ENCODE measurements around the gene CALML5.

The CALML5 gene

DNA sequence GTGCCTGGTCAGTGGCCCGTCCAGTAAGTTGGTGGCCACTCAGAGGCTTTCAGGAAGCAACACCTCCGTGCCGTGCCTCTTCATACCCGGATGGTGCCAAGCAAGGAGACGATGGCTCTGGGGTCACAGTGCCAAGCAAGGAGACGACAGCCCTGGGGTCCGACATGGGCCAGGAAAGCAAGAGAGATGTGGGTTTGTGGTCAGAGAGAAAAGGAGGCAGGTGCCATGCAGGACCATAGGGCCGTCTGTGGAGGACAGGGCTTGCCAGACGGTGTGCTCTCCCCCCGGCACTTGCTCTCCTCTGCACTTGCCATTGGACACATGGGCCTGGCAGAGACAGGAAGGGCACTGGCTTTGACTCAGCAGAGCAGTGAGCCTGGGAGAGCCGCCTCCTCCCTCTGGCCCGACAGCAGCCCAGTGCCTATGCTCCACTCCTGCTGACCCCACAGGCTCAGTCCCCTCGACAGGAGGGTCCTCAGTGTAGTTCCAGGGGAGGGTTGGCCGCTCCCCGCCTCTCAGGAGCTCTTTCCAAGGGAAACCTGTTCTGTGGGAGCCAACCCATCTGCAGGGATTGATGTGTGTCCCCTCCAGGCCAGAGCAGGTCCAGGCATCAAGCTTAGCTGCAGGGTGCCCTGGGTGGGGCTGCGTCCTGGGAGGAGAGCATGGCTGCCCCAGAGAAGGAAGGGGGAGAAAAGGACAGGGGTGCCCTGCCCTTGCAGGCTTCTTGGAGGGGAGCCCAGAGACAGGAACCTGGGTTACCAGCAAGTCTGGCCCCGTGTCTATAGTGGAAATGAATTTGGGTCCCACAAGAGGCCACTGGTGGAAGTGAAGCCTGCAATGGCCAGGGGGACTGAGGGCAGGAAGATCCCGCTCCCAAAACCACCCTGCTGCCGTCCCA, 7.6 kb upstream of the CALML5 start:
- peak overlapping the region in 16 of 21 experiments; percentile 0 to 76 (median 64) for H3K27ac ChIP-seq
- H3K4me3 ChIP-seq: no peak overlapping the region

- peak overlapping the region in 16 of 21 experiments; percentile 0 to 76 (median 59) for H3K27ac ChIP-seq
- H3K4me3 ChIP-seq: no peak overlapping the region
These were observed 6.9 kb upstream of the CALML5 start for GRCh38 chr10:5506246-5506645.

DNA sequence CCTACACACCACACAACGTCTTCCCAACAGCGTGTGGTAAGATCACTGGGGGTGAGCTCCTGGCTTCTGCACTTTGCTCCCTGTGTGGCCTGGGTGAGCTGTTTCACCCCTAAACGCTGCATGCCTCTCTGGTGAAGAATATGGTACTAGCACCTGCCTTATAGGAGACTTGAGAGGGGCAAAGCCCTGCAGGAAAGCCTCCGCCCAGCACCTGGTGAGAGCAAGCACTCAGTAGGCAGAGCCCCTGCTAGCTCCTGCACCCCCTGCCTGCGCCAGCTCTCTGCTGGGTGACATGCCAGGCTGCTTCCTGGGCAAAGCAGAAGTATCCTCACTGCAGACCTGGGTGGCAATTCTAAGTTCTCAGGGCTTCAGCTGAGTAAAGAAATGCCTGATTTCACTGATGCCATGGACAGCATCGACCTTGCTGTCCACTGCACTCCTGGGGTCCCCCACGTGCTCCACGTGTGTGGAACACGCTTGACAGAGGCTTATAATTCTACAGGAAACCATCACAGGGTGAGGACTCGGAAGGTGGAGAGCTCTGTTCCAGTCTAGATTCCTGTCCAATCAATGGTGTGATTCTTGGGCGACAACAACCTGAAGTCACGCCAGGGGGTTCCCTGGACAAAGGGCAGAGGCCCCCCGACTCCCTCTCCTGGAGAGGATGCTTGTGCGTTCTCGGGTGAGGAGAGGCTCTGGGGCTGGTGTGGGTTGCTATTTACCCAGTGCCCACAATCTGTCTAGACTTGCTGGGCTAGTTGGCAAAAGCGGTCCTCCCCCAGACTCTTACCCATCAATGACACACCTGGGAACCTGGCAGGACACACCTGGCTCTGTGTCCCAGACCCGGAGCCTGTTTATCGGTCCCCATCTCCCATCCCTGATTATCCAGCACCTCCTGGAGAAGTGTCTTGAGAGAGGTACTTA, 5.0 kb upstream of the CALML5 start:
- no peak overlapping the region for H3K4me3 ChIP-seq
- peak overlapping the region in 18 of 21 experiments; percentile 2 to 80 (median 60) for H3K27ac ChIP-seq

- peak overlapping the region in 13 of 21 experiments; percentile 37 to 80 (median 61) for H3K27ac ChIP-seq
- H3K4me3 ChIP-seq: no peak overlapping the region
These were observed 4.1 kb upstream of the CALML5 start for GRCh38 chr10:5503477-5503835.

DNA sequence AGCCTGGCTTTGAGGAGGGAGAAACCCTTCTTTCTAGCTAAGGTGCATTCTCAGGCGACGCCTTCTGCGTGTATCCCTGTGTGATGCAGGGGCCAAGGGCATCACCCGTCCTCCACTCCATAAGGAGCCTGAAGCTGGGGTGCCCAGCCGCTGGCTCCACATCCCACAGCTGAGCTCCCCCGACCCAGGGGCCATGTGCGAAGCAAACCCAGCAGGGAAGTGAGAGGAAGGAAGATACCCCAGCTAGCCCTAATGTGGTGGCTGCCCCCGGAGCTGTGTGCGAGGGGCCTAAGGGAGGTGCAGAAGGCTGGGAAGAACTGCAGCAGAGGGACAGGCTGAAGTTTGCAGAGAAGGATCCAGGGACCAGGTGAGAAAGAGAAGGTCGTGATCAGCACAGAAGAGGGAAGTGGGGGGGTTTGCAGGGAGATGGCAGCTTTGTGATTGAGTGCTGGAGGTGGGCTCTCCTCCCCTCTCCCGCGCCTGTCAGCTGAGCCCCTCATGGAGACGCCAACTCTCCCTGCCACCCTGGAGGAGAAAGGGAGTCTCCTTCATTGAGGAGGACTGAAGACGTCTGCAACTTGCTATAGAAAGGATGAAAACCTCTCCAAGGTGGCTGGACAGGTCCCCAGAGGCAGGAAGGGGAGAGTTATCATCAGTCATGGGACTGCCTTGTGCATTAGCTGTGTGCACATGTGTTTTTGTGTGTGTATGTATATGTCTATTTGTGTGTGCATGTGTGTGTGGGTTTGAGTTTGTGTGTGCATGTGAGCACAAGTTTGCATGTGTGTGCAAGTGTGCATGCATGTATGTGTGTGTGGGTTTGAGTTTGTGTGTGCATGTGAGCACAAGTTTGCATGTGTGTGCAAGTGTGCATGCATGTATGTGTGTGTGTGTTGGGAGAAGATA, 3.5 kb upstream of the CALML5 start:
- H3K27ac ChIP-seq: peak overlapping the region in 13 of 21 experiments; percentile 13 to 68 (median 55)
- H3K4me3 ChIP-seq: no peak overlapping the region

GRCh38 chr10:5502061-5502521, 2.7 kb upstream of the CALML5 start:
- peak overlapping the region in 13 of 21 experiments; percentile 13 to 68 (median 55) for H3K27ac ChIP-seq
- H3K4me3 ChIP-seq: no peak overlapping the region

DNA sequence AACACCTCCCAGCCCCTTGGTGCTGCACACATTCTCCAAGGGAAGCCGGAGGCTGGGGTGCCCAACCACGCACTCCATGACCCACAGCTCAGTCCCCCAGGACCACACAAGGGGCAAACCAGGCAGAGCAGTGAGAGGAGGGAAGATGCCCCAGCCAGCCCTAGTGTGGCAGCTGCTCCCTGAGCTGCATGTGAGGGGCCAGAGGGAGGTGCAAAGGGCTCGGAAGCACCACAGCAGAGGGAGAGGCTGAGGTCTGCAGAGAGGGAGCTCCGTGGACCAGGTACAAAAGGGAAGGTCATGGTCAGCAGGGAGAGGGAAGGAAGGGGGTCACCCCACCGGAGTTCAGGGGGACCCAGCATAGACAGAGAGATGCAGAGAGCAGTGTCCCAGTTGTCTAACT, 1.5 kb upstream of the CALML5 start:
- Histone ChIP-seq H3K27ac (peak overlapping the region in 17 of 21 experiments; percentile 38 to 84 (median 64)), H3K4me3 (no peak overlapping the region)

DNA sequence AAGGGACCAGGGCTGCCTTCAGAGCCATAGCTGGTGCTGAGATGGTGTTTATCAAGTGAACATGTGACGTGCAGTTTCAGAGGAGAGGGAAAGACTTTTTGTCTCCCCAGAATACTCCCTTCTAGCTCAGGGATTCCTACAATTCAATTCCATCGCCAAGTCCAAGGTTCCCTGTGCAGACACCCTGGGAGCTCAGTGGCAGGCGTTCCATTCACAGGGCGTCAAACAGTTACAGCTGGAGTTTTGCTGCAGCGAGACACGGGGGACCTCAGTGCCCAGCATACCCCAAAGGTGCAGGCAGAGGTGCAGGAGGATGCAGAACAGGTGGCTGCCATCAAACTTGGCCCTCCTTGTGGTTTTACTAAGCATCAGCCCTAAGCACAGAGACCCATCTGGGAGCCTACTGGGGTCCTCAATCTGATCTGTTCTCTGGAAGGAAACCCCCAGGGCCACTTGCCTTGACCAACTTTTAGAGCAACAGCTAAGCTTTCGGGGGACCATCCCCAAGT, 846 bp upstream of the CALML5 start:
- Histone ChIP-seq H3K4me3 (no peak overlapping the region), H3K27ac (peak overlapping the region in 17 of 21 experiments; percentile 38 to 84 (median 66))

- H3K4me3 ChIP-seq: peak overlapping the region; percentile 19 to 34 (median 30)
- H3K27ac ChIP-seq: peak overlapping the region in 19 of 21 experiments; percentile 15 to 86 (median 73)
These were observed 428 bp downstream of the CALML5 start for GRCh38 chr10:5498791-5499492.

GRCh38 chr10:5497948-5498730, 1.2 kb downstream of the CALML5 start:
- Histone ChIP-seq H3K27ac (peak overlapping the region in 19 of 21 experiments; percentile 15 to 86 (median 73)), H3K4me3 (peak overlapping the region; percentile 19 to 34 (median 30))

DNA sequence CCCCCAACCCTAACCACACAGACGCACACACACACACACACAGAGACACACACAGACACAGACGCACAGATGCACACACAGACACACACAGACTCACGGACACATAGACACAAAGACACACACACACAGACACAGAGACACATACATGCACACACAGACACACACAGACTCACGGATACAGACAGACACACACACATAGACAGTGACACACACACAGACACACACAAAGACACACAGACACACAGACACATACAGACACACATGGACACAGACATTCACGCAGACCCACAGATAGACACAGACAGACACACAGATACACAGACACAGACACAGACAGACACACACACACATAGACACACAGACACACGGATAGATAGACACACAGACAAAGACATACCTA, 2.1 kb downstream of the CALML5 start:
- Histone ChIP-seq H3K4me3 (peak overlapping the region in 5 of 7 experiments; percentile 6 to 33 (median 23)), H3K27ac (peak overlapping the region in 15 of 21 experiments; percentile 10 to 83 (median 55))

GRCh38 chr10:5496261-5497250, 2.8 kb downstream of the CALML5 start:
- peak overlapping the region in 17 of 21 experiments; percentile 15 to 83 (median 45) for H3K27ac ChIP-seq
- H3K4me3 ChIP-seq: peak overlapping the region in 5 of 7 experiments; percentile 6 to 23 (median 10)

- H3K4me3 ChIP-seq: no peak overlapping the region
- H3K27ac ChIP-seq: no peak overlapping the region
These were observed 4.8 kb downstream of the CALML5 start for GRCh38 chr10:5494611-5495010.

DNA sequence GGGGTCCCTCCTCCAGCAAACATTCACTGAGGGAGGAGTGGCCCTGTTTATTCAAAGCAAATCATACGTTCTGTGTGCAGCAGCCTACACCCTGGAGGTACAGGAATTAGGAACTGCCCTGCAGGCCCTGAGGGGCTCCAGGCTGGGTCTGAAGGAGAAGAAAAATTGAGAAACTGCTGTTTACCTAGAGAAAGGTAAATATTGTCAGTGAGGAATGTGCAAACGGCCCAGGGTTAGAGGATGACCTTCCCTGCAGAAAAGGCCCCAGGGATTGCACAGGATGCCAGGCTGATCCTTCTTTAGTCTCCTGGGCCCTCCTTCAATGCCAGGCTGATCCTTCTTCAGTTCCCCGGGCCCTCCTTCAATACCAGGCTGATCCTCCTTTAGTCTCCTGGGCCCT, 5.7 kb downstream of the CALML5 start:
- peak overlapping the region in 2 of 21 experiments; percentile 17 to 24 for H3K27ac ChIP-seq

GRCh38 chr10:5492929-5493576, 6.3 kb downstream of the CALML5 start:
- H3K4me3 ChIP-seq: no peak overlapping the region
- H3K27ac ChIP-seq: peak overlapping the region in 1 of 21 experiments; percentile 24

More for the DNA sequence above, 5.7 kb downstream of the CALML5 start:
- H3K4me3 ChIP-seq: no peak overlapping the region

Data from skin epidermis (tissue), 12 donors.